HCT116 (cell line): ENCODE measurements around the gene ZSWIM5.
"Not testable (repeated sequence)": the region's sequence is repeated elsewhere in the genome, so short reads cannot be mapped to it uniquely, and the experiment has no call there.

Source experiments
- CTCF ChIP-seq, 3 experiments: fragments of 200-600 bp in 1 of 3; sonication (generic) in 1 of 3; IDR thresholded peaks in 2 of 3; conservative IDR thresholded peaks in 1 of 3; 2 replicates each; pipeline ENCODE4 v1.5.1; 2012 to 2017; ENCODE audit warnings: low read depth in 2 of 3, low read length in 2 of 3, antibody characterized with exemption in 1 of 3, borderline replicate concordance in 1 of 3, control low read depth in 1 of 3, mild to moderate bottlenecking in 1 of 3, mixed read lengths in 1 of 3, mixed run types in 1 of 3, moderate library complexity in 1 of 3; ENCODE audit not compliant: insufficient read depth in 1 of 3
- POLR2A ChIP-seq: IDR thresholded peaks from 2 replicates; pipeline ENCODE4 v1.7.0; 2011; ENCODE audit warnings: borderline replicate concordance; ENCODE audit not compliant: insufficient read depth, insufficient read length; ENCODE audit errors: extremely low read depth
- SRF ChIP-seq: IDR thresholded peaks from 2 replicates; pipeline ENCODE4 v1.6.1; 2012; ENCODE audit warnings: low read depth

GRCh38 chr1:45167947-45168346 is 38.5 kb downstream of the ZSWIM5 start:
- not testable (repeated sequence) for TF ChIP-seq SRF; CTCF (IDR thresholded peaks at IDR 0.05 in 2 of 3, conservative IDR thresholded peaks at IDR 0.05 in 1 of 3; ENCODE audit: borderline replicate concordance in 1 of 3, insufficient read depth in 1 of 3, low read depth in 2 of 3, low read length in 2 of 3); POLR2A
